GM19099 (cell line): ENCODE measurements around the gene RBM25.

Experiments
- POLR2A ChIP-seq: IDR thresholded peaks from 3 replicates; pipeline ENCODE4 v1.6.1; 2011; ENCODE audit warnings: low read depth; ENCODE audit not compliant: insufficient read length; ENCODE audit errors: extremely low read depth

The RBM25 gene

DNA sequence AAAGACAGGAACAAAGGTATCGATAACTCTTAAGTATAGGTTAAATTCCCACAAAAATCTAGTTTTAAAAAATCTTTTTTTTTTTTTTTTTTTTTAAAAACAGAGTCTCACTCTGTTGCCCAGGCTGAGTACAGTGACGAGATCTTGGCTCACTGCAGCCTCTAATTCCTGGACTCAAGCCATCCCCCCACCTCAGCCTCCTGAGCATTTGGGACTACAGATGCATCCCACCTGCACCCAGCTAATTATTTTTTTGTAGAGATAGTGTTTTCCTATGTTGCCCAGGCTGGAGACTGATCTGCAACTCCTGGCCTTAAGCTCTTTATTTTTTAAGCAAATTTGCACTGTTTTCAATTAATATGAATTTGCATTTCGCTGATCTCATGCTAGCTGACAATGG, 87.8 kb downstream of the RBM25 start:
- TF ChIP-seq POLR2A = no peak

DNA sequence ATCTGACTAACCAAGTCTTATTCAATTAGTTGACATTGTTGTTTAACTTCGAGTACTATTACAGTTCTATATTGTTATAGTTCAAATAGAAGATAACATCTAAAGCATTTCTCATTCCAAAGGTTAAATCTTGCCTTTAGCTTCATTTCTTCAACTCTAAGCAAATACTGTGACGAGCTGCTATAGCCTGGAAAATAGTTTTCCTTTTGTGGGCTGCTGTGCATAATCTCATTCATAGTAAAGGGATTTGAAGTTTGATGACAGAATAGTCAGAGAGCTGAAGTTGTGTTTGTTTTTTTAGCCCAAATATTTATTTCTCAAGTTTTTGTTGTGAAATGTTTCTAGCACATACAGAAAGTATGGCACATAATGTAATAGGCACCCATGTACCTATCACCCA, 91.4 kb downstream of the RBM25 start:
- no peak for TF ChIP-seq POLR2A

DNA sequence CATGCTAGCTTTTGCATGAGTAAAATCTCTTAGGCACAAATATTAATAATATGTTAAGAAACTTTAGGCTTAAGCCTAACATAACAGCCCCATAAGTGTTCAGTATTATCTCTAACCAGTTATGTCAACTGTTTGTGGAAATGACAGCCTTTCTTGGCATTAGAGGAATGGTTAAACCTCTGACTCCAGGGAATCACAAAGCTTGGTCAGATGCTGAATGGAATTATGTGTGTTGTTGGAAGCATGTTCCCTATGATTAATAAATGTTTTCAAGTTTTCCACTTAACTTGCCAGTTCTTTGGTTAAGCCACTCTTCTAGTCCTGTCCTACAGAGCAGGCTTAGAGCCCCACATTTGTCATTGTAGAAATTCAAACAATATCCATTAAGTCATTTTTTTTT, 94.9 kb downstream of the RBM25 start:
- TF ChIP-seq POLR2A = no peak

DNA sequence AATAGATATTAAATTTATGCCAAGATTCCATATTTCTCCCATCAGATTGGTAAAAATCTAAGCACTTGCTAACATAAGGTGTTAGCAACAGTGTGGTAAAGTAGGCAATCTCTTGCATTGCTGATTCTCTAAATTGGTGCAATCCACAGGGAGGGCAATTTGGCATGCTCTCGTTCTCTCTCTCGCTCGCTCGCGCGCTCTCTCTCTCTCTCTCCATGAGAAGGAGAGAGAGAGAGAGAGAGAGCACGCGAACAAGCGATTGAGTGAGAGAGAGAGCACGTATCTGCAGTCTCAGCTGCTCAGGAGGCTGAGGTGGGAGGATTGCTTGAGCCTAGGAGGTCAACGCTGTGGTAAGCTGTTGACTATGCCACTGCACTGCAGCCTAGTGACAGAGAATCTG, 103.9 kb downstream of the RBM25 start:
- no peak for TF ChIP-seq POLR2A

DNA sequence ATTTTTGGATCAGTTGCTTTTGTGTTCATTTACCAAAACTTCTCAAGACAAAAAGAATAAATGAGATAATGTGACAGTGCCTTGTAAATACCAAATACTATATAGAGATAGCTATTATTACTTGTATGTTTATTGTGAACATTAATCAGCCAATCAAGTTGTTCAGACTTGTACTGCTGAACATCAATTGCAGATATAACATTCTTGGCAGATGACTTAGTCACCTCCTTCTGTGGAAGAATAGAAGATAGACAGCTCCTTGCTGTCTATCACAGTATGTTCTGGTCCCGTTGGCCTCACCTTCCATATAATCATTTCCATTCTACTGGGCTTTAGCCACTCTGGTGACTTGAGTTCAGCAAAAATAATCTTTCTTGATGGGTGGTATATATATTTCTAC, 108.1 kb downstream of the RBM25 start:
- TF ChIP-seq POLR2A = no peak

DNA sequence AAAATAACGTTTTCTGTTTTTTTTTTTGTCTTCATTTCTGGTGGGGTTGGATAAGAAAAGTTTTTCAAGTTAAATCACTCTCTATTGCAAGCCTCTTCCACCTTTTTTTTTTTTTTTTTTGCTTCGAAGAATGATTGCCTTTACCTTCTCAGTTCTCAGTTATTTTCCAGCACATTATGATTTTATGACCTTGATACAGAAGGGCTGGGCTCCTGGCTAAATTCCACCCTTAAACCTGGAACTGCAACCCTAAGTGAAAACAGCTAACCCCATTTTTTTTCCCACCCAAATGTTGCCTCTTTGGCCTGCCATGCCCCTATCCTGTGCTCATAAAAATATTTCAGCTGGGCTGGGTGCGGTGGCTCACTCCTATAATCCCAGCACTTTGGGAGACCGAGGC, 109.4 kb downstream of the RBM25 start:
- TF ChIP-seq POLR2A = no peak

DNA sequence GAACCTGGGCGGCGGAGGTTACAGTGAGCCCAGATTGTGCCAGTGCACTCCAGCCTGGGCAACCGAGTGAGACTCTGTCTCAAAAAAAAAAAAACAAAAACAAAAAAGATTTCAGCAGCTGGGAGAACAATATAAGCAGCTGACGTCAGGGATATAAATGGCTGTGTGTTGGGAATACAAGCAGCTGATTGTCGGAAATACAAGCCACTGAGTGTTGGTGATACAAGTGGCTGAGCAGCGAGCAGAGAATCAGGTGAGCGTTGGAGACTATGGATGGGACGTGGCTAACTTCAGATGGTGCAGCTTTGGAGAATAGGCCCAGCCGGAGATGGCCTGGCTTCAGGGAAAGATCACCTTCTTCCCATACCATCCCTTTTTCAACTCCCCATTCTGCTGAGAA, 109.9 kb downstream of the RBM25 start:
- no peak for TF ChIP-seq POLR2A

DNA sequence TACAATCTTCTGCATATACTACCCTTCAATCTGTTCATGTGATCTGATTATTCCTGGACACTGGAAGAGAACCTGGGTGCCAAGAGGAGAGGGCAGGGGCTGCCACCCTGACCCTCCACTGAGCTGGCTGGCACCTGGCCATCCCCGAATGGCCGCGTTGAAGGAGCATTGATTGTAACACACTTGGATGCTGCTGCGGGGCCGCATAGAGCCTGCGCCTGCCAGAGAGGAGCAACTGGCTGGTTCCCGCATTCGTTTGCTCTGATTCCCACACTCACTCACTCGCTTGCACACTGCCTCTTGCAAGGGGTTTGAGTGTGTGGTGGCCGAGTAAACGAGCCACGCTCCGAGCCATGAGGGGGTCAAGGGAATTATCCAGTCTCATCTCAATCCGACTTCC, 110.4 kb downstream of the RBM25 start:
- TF ChIP-seq POLR2A = no peak

DNA sequence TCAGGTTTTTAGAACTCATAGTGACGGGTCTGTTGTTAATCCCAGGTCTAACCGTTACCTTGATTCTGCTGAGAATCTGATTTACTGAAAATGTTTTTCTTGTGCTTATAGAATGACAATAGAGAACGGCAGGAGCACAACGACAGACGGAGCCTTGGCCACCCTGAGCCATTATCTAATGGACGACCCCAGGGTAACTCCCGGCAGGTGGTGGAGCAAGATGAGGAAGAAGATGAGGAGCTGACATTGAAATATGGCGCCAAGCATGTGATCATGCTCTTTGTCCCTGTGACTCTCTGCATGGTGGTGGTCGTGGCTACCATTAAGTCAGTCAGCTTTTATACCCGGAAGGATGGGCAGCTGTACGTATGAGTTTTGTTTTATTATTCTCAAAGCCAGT, 112.4 kb downstream of the RBM25 start:
- no peak for TF ChIP-seq POLR2A

DNA sequence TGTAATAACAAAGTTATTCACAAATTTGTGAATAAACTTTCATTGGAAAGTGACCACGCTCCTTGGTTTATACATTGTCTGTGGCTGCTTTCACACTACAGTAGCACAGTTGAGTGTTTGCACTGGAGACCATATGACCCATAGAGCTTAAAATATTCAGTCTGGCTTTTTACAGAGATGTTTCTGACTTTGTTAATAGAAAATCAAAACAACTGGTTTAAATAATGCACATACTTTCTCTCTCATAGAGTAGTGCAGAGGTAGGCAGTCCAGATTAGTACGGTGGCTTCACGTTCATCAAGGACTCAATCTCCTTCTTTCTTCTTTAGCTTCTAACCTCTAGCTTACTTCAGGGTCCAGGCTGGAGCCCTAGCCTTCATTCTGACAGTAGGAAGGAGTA, 114.2 kb downstream of the RBM25 start:
- TF ChIP-seq POLR2A = no peak

DNA sequence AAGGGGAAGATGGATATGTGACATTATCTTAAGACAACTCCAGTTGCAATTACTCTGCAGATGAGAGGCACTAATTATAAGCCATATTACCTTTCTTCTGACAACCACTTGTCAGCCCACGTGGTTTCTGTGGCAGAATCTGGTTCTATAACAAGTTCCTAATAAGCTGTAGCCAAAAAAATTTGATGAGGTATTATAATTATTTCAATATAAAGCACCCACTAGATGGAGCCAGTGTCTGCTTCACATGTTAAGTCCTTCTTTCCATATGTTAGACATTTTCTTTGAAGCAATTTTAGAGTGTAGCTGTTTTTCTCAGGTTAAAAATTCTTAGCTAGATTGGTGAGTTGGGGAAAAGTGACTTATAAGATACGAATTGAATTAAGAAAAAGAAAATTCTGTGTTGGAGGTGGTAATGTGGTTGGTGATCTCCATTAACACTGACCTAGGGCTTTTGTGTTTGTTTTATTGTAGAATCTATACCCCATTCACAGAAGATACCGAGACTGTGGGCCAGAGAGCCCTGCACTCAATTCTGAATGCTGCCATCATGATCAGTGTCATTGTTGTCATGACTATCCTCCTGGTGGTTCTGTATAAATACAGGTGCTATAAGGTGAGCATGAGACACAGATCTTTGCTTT, 114.9 kb downstream of the RBM25 start:
- no peak for TF ChIP-seq POLR2A
